ENCODE measurements around the gene TMF1.

The TMF1 gene

DNA sequence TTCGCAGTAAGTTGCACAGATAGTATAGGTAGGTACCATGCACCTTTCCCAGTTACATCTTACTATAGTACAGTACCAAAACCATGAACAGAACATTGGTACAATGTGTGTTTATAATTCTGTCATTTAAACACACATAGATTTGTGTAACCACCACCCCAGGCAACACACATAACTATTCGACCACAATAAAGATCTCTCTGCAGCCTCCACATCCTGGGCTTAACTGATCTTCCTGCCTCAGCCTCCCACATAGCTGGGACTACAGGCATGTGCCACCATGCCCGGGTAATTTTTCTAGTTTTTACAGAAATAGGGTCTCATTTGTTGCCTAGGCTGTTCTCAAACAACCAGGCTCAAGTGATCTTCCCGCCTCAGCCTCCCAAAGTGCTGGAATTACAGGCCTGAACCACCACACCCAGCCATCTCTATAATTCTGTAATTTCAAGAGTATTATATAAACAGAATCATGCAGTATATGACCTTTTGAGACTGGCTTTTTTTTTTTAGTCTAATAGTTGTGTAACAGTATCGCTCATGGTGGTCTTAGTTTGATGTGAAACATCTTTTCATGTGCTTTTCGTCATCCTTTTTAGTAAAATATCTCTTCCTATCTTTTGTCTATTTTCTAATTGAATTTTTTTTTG is 13.3 kb upstream of the TMF1 start:
- Histone ChIP-seq H3K27me3 (replicated peaks; ENCODE audit: insufficient read depth, low read length) (no peaks in the 10 kb centered on the region), H3K79me2 (ENCODE audit: low read length) (peaks cover 11% of the 10 kb centered on the region), H2AFZ (ENCODE audit: low read length) (no peak overlapping the region), H3K4me2 (ENCODE audit: low read depth, low read length) (no peak overlapping the region), H3K36me3 (replicated peaks; ENCODE audit: insufficient read depth, low read length) (peaks cover 2% of the 10 kb centered on the region; the same call in 1 of the 2 replicates), H4K20me1 (ENCODE audit: insufficient read depth, low read length) (no peaks in the 10 kb centered on the region), H3F3A (ENCODE audit: insufficient read depth, low read length) (no peaks in the 10 kb centered on the region), H3K9me2 (replicated peaks; ENCODE audit: insufficient read depth, low read length) (no peaks in the 10 kb centered on the region), H3K9me3 (replicated peaks; ENCODE audit: insufficient read depth, low read length) (no peaks in the 10 kb centered on the region), H3K27ac (ENCODE audit: low read length) (no peak overlapping the region), H3K4me1 (ENCODE audit: low read length) (no peaks in the 10 kb centered on the region), H3K4me3 (ENCODE audit: low read length) (no peak overlapping the region), H3K9ac (ENCODE audit: low read length) (no peak overlapping the region)
- TF ChIP-seq EZH2phosphoT487 (IDR thresholded peaks at IDR 0.05; ENCODE audit: low read length) (no peak), EZH2 (optimal IDR thresholded peaks at IDR 0.05; ENCODE audit: low read depth, low read length) (no peak)
- TF ChIP-seq, protein P1, sequence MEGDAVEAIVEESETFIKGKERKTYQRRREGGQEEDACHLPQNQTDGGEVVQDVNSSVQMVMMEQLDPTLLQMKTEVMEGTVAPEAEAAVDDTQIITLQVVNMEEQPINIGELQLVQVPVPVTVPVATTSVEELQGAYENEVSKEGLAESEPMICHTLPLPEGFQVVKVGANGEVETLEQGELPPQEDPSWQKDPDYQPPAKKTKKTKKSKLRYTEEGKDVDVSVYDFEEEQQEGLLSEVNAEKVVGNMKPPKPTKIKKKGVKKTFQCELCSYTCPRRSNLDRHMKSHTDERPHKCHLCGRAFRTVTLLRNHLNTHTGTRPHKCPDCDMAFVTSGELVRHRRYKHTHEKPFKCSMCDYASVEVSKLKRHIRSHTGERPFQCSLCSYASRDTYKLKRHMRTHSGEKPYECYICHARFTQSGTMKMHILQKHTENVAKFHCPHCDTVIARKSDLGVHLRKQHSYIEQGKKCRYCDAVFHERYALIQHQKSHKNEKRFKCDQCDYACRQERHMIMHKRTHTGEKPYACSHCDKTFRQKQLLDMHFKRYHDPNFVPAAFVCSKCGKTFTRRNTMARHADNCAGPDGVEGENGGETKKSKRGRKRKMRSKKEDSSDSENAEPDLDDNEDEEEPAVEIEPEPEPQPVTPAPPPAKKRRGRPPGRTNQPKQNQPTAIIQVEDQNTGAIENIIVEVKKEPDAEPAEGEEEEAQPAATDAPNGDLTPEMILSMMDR (IDR thresholded peaks at IDR 0.05; ENCODE audit: low read length): no peak
- DNase-seq: no peak

DNA sequence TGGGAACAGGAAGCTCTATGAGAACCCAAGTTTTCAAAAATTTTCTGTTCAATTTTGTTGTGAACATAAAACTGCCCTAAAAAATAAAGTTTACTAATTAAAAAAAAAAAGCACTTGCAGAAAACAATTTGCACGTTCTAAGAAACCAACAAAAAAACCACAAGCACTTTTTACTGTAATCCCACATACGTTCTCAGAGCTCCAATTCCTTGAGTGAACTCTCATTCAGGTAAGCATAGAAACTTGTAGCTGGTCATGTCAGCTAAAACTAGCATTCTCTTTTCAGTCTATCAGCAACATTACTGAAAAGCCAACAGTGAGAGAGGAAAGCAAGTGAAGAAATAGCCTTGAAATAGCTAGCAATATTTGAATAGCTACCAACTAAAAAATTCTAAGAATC is 11.5 kb upstream of the TMF1 start:
- no peaks in the 10 kb centered on the region for H3F3A ChIP-seq (ENCODE audit: insufficient read depth, low read length)
- TF ChIP-seq EZH2phosphoT487 (IDR thresholded peaks at IDR 0.05; ENCODE audit: low read length): no peak
- TF ChIP-seq, protein P1 (IDR thresholded peaks at IDR 0.05; ENCODE audit: low read length): no peak
- no peak for TF ChIP-seq EZH2 (optimal IDR thresholded peaks at IDR 0.05; ENCODE audit: low read depth, low read length)
- DNase-seq: no peak
- H3K4me3 ChIP-seq (ENCODE audit: low read length): no peak overlapping the region
- no peaks in the 10 kb centered on the region for H3K9me2 ChIP-seq (replicated peaks; ENCODE audit: insufficient read depth, low read length)
- H3K27me3 ChIP-seq (replicated peaks; ENCODE audit: insufficient read depth, low read length): no peaks in the 10 kb centered on the region
- H3K9me3 ChIP-seq (replicated peaks; ENCODE audit: insufficient read depth, low read length): no peaks in the 10 kb centered on the region
- no peak overlapping the region for H3K27ac ChIP-seq (ENCODE audit: low read length)
- H4K20me1 ChIP-seq (ENCODE audit: insufficient read depth, low read length): no peaks in the 10 kb centered on the region
- H3K79me2 ChIP-seq (ENCODE audit: low read length): peaks cover 3% of the 10 kb centered on the region; the same call in 1 of the 2 replicates
- no peak overlapping the region for H3K9ac ChIP-seq (ENCODE audit: low read length)
- H3K4me2 ChIP-seq (ENCODE audit: low read depth, low read length): no peak overlapping the region
- H3K36me3 ChIP-seq (replicated peaks; ENCODE audit: insufficient read depth, low read length): peaks cover 6% of the 10 kb centered on the region
- no peak overlapping the region for H2AFZ ChIP-seq (ENCODE audit: low read length)
- no peaks in the 10 kb centered on the region for H3K4me1 ChIP-seq (ENCODE audit: low read length)

DNA sequence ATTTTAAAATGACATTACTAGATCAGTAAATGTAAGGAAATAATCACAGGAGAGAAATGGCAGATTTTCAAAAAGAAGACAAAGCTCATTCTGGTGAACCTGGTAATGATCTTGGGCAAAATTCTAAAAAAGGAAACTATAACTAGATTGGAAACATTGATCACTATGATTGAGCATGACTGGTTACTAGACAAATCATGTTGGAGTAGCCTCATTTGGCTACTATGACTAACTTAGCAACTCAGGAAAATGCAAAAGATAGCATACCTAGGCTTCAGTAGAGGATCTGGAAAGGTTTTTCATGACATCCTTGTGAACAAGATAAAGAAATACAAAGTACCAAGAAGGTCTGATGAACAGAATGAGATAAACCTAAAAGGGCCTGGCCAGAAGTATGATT is 7.6 kb upstream of the TMF1 start:
- H3K27me3 ChIP-seq (replicated peaks; ENCODE audit: insufficient read depth, low read length): no peaks in the 10 kb centered on the region
- no peak for DNase-seq
- H3K9me2 ChIP-seq (replicated peaks; ENCODE audit: insufficient read depth, low read length): no peaks in the 10 kb centered on the region
- no peaks in the 10 kb centered on the region for H3K79me2 ChIP-seq (ENCODE audit: low read length)
- H3K4me2 ChIP-seq (ENCODE audit: low read depth, low read length): no peak overlapping the region
- H3K4me1 ChIP-seq (ENCODE audit: low read length): no peaks in the 10 kb centered on the region
- H3K36me3 ChIP-seq (replicated peaks; ENCODE audit: insufficient read depth, low read length): peaks cover 12% of the 10 kb centered on the region
- 0 out of 2 replicates have a peak, but pooled peaks cover 5% of the 10 kb centered on the region for H3F3A ChIP-seq (ENCODE audit: insufficient read depth, low read length)
- no peaks in the 10 kb centered on the region for H4K20me1 ChIP-seq (ENCODE audit: insufficient read depth, low read length)
- TF ChIP-seq, protein P1 (IDR thresholded peaks at IDR 0.05; ENCODE audit: low read length): no peak
- TF ChIP-seq EZH2 (optimal IDR thresholded peaks at IDR 0.05; ENCODE audit: low read depth, low read length) (no peak), EZH2phosphoT487 (IDR thresholded peaks at IDR 0.05; ENCODE audit: low read length) (no peak)
- H3K9me3 ChIP-seq (replicated peaks; ENCODE audit: insufficient read depth, low read length): no peaks in the 10 kb centered on the region
- H3K9ac ChIP-seq (ENCODE audit: low read length): no peak overlapping the region
- H3K4me3 ChIP-seq (ENCODE audit: low read length): no peak overlapping the region
- H3K27ac ChIP-seq (ENCODE audit: low read length): no peak overlapping the region
- H2AFZ ChIP-seq (ENCODE audit: low read length): no peak overlapping the region
